Heart left ventricle (tissue), 16 donors: ENCODE results near the gene SERP2. TPM values are rescaled to one million over a fixed set of nuclear protein-coding genes. Genes with fewer than 3 reads are reported as not detected.

ENCODE experiments used
- ATAC-seq, 4 donors: fragments of 200-7000 bp; cut with Tn5 transposase; one replicate each; pipeline ENCODE4 v1.9.1; 2020 to 2022; ENCODE audit warnings: moderate library complexity in 4 of 4, mild to moderate bottlenecking in 3 of 4, moderate number of reproducible peaks in 1 of 4
- DNase-seq, 5 donors: peaks; one replicate each; pipeline ENCODE4 v3.0.0-alpha.2; 2020
- H3K27ac ChIP-seq, 12 donors: fragments of 200-600 bp; sonication (generic) in 4 of 12; one replicate each; pipeline versions ENCODE4 v1.5.0 to v1.8.0; 2016 to 2022; ENCODE audit warnings: mild to moderate bottlenecking in 2 of 12
- H3K27me3 ChIP-seq, 9 donors: fragments of 200-600 bp; sonication (generic) in 2 of 9; one replicate each; pipeline versions ENCODE4 v1.5.1 to v1.8.0; 2016 to 2022; ENCODE audit warnings: mild to moderate bottlenecking in 3 of 9
- H3K36me3 ChIP-seq, 9 donors: fragments of 200-600 bp; sonication (generic) in 2 of 9; one replicate each; pipeline versions ENCODE4 v1.5.0 to v1.8.0; 2018 to 2022; ENCODE audit warnings: mild to moderate bottlenecking in 2 of 9
- H3K4me1 ChIP-seq, 12 donors: fragments of 200-600 bp; sonication (generic) in 4 of 12; one replicate each; pipeline versions ENCODE4 v1.5.0 to v1.8.0; 2016 to 2022; ENCODE audit warnings: mild to moderate bottlenecking in 3 of 12
- H3K4me3 ChIP-seq, 12 donors: fragments of 200-600 bp; sonication (generic) in 4 of 12; one replicate each; pipeline versions ENCODE4 v1.5.0 to v1.8.0; 2017 to 2022; ENCODE audit warnings: mild to moderate bottlenecking in 9 of 12, moderate library complexity in 4 of 12
- H3K9me3 ChIP-seq, 12 donors: fragments of 200-600 bp; sonication (generic) in 4 of 12; one replicate each; pipeline versions ENCODE4 v1.5.0 to v1.8.0; 2016 to 2022; ENCODE audit warnings: mild to moderate bottlenecking in 1 of 12
- CTCF ChIP-seq, 12 donors: fragments of 200-600 bp; sonication (generic) in 4 of 12; IDR thresholded peaks; one replicate each; pipeline versions ENCODE4 v1.5.0 to v1.8.0; 2018 to 2022; ENCODE audit warnings: antibody characterized with exemption in 12 of 12, mild to moderate bottlenecking in 5 of 12
- POLR2A ChIP-seq, 2 donors: fragments of 450-650 bp; IDR thresholded peaks; one replicate each; pipeline ENCODE4 v1.6.1; 2017; ENCODE audit warnings: antibody characterized with exemption in 2 of 2, mild to moderate bottlenecking in 2 of 2, moderate library complexity in 2 of 2
- WGBS, 4 donors: extraction: QIAGEN DNeasy Blood & Tissue Kit in 2 of 4; methylation state at CpG; one replicate each; pipeline versions ENCODE4 v1.1.5 to v1.1.7; 2013 to 2018; 5-methylcytosine and 5-hydroxymethylcytosine counted together
- intact Hi-C, 10 donors: fragments of 100-400 bp; cut with DNase I; formaldehyde crosslinking; loops; one replicate each; pipeline versions ENCODE4 v1.11.1 to v1.14.2; 2022
- polyA plus RNA-seq, 2 donors: library from polyadenylated mRNA; stranded (reverse); fragments of 200-250 nt; gene quantifications; one replicate each; pipeline ENCODE4 v1.2.3, GENCODE V29; 2013
- total RNA-seq, 9 donors: library from RNA; depleted of rRNA in 2 of 9; stranded (reverse); fragments of >200 nt in 2 of 9; fragmentation: NEBNext Ultra II Directional in 3 of 9; extraction: Animal tissue kit (Norgen Biotek cat#: 25700) in 3 of 9; gene quantifications; one replicate each; pipeline versions ENCODE4 v1.1.0 to v1.2.4, GENCODE V29; 2016 to 2023
- donor health status: ischemic (EF 13 %, LVEDD 7.1; RV severe dilation, severe dysfunction).
- donor health status: healthy with polysubstance abuse.
- donor health status: DM: no; HTN: yes; CAD: no.
- donor health status: DM: no; HTN: no; CAD: no.
- donor health status: ischemic (EF 25% LVEDD 6.9; RV normal size, moderate dysfunction).
- donor health status: ischemic (EF 25% LVEDD 5.7; RV mildly dilated, moderate dysfunction).
- donor health status: healthy.
- donor health status: DM: yes; HTN: yes; CAD: no.
- donor health status: ischemic (EF 35%, LVEDD 5.7; RV mildly dilated, moderate dysfunction).
- donor health status: nonischemic (EF 11% LVEDD 7.7; RV severe dilation, severe dysfunction).
- donor health status: DM: yes; HTN: yes; CAD: no.
- donor health status: PGD.
- donor health status: ischemic (EF 29% LVEDD 5.4; RV normal size, mild dysfunction).
- donor health status: nonischemic (EF 23%, LVEDD 6.1; RV moderate dilation, normal function).

The SERP2 gene
- total and polyA plus RNA-seq, 11 donors: 9.6 to 16.6 (median 12.9) TPM

GRCh38 chr13:44393391-44393790 lies 19.8 kb downstream of the SERP2 start:
- no peak for TF ChIP-seq CTCF (IDR thresholded peaks at IDR 0.05)
- no peak for TF ChIP-seq POLR2A (IDR thresholded peaks at IDR 0.05)
- DNase-seq: no peak
- H3K36me3 ChIP-seq: no peaks in the 10 kb centered on the region
- no peaks in the 10 kb centered on the region for H3K27me3 ChIP-seq
- WGBS, 4 donors: 52 to 62% (median 55%) methylated on average over 8 of the region's 8 CpGs
- no peak overlapping the region for H3K27ac ChIP-seq
- H3K4me1 ChIP-seq: peaks cover 0 to 19% (median 4%) of the 10 kb centered on the region in 12 donors
- no peaks in the 10 kb centered on the region for H3K9me3 ChIP-seq
- H3K4me3 ChIP-seq: no peak overlapping the region
- intact Hi-C loops: loop anchor here in 3 of 10 donors (5.0 kb wide), 2 partner anchors 34 to 39 kb away; no protein-coding TSS in a partner anchor
- no peak for ATAC-seq

GRCh38 chr13:44394658-44395057 lies 21.0 kb downstream of the SERP2 start:
- Histone ChIP-seq H3K36me3 (no peaks in the 10 kb centered on the region), H3K27me3 (no peaks in the 10 kb centered on the region), H3K4me1 (peaks cover 0 to 19% (median 0%) of the 10 kb centered on the region in 12 donors), H3K27ac (no peak overlapping the region), H3K4me3 (no peak overlapping the region), H3K9me3 (no peaks in the 10 kb centered on the region)
- DNase-seq (no peak), ATAC-seq (no peak)
- TF ChIP-seq CTCF (IDR thresholded peaks at IDR 0.05) (no peak), POLR2A (IDR thresholded peaks at IDR 0.05) (no peak)
- intact Hi-C loops: loop anchor here in 3 of 10 donors (5.0 kb wide), 2 partner anchors 33 to 38 kb away; no protein-coding TSS in a partner anchor

- TF ChIP-seq CTCF (IDR thresholded peaks at IDR 0.05) (no peak), POLR2A (IDR thresholded peaks at IDR 0.05) (no peak)
- DNase-seq: no peak
Observed at GRCh38 chr13:44395976-44396694, 22.5 kb downstream of the SERP2 start.

GRCh38 chr13:44396701-44397580 lies 23.3 kb downstream of the SERP2 start:
- H3K27me3 ChIP-seq: no peaks in the 10 kb centered on the region
- H3K9me3 ChIP-seq: no peaks in the 10 kb centered on the region
- intact Hi-C loops: no loop called here
- 53 to 68% (median 61%) methylated on average over 19 to 26 of the region's 26 CpGs for WGBS, 4 donors
- TF ChIP-seq CTCF (IDR thresholded peaks at IDR 0.05): no peak
- TF ChIP-seq POLR2A (IDR thresholded peaks at IDR 0.05): no peak
- peak overlapping the region in 4 of 12 donors; percentile 22 to 28 (median 27) for H3K4me3 ChIP-seq
- H3K4me1 ChIP-seq: peaks cover 0 to 19% (median 0%) of the 10 kb centered on the region in 12 donors
- H3K27ac ChIP-seq: peak overlapping the region in 10 of 12 donors; percentile 1 to 60 (median 26)
- H3K36me3 ChIP-seq: no peaks in the 10 kb centered on the region
- ATAC-seq: peak; percentile 62 to 83 (median 74)
- peak in 3 of 5 donors; percentile 38 to 62 (median 43) for DNase-seq

More at GRCh38 chr13:44395976-44396694, 22.5 kb downstream of the SERP2 start:
- peak overlapping the region in 4 of 12 donors; percentile 21 to 60 (median 40) for H3K27ac ChIP-seq
- no peaks in the 10 kb centered on the region for H3K27me3 ChIP-seq
- no peak for ATAC-seq
- H3K4me3 ChIP-seq: no peak overlapping the region
- WGBS, 4 donors: 86 to 91% (median 88%) methylated on average over 8 of the region's 8 CpGs
- H3K36me3 ChIP-seq: no peaks in the 10 kb centered on the region
- H3K4me1 ChIP-seq: peaks cover 0 to 19% (median 0%) of the 10 kb centered on the region in 12 donors
- H3K9me3 ChIP-seq: no peaks in the 10 kb centered on the region
- intact Hi-C loops: no loop called here
